GM12801 (cell line): ENCODE measurements around the gene PNMA6E.

ENCODE experiments used
- CTCF ChIP-seq: IDR thresholded peaks from one replicate; pipeline ENCODE4 v1.5.1; 2011; ENCODE audit warnings: control low read depth; ENCODE audit not compliant: insufficient read length; ENCODE audit errors: extremely low read depth

The PNMA6E gene

GRCh38 chrX:153396320-153397195, 4.6 kb downstream of the PNMA6E start:
- TF ChIP-seq CTCF, result no peak

GRCh38 chrX:153395613-153396319, 5.4 kb downstream of the PNMA6E start:
- no peak for TF ChIP-seq CTCF

- no peak for TF ChIP-seq CTCF
These were observed 6.5 kb downstream of the PNMA6E start for GRCh38 chrX:153394612-153395011.

GRCh38 chrX:153392642-153393321, 8.4 kb downstream of the PNMA6E start:
- TF ChIP-seq CTCF, result no peak

- no peak for TF ChIP-seq CTCF
These were observed 12.3 kb downstream of the PNMA6E start for GRCh38 chrX:153388722-153389459.

GRCh38 chrX:153387987-153388721, 13.0 kb downstream of the PNMA6E start:
- TF ChIP-seq CTCF, result no peak
